SJSA1 (cell line): Measurements from ENCODE around the gene GDPD3. TPM values are rescaled to one million over a fixed set of nuclear protein-coding genes. Genes with fewer than 3 reads are reported as not detected.

ENCODE experiments used
- DNase-seq, 2 experiments: peaks; one replicate each; pipeline ENCODE4 v3.0.0-alpha.2; 2015 to 2020; ENCODE audit warnings: low spot score in 2 of 2, low read depth in 1 of 2
- H3K27ac ChIP-seq: fragments of 250-450 bp; sonication (Bioruptor Pico); 2 replicates; pipeline ENCODE4 v1.5.1; 2020; ENCODE audit warnings: mild to moderate bottlenecking, moderate library complexity
- H3K27me3 ChIP-seq: fragments of 250-450 bp; sonication (Bioruptor Pico); replicated peaks from 2 replicates; pipeline ENCODE4 v1.5.1; 2020; ENCODE audit warnings: mild to moderate bottlenecking, moderate library complexity
- H3K36me3 ChIP-seq: fragments of 250-450 bp; sonication (Bioruptor Pico); 2 replicates; pipeline ENCODE4 v1.5.1; 2020; ENCODE audit warnings: mild to moderate bottlenecking
- H3K4me1 ChIP-seq: fragments of 250-450 bp; sonication (Bioruptor Pico); replicated peaks from 2 replicates; pipeline ENCODE4 v1.6.1; 2021; ENCODE audit warnings: mild to moderate bottlenecking
- H3K4me3 ChIP-seq: fragments of 250-450 bp; sonication (Bioruptor Pico); 2 replicates; pipeline ENCODE4 v1.5.1; 2020; ENCODE audit warnings: mild to moderate bottlenecking
- H3K9me3 ChIP-seq: fragments of 250-450 bp; sonication (Bioruptor Pico); replicated peaks from 2 replicates; pipeline ENCODE4 v1.5.1; 2020; ENCODE audit warnings: mild to moderate bottlenecking
- total RNA-seq: library from RNA; depleted of rRNA; stranded (reverse); fragments of >200 nt; shearing (Covaris generic); gene quantifications from 2 replicates; pipeline ENCODE4 v1.2.3, GENCODE V29; 2014; rRNA removed

Gene GDPD3, protein sequence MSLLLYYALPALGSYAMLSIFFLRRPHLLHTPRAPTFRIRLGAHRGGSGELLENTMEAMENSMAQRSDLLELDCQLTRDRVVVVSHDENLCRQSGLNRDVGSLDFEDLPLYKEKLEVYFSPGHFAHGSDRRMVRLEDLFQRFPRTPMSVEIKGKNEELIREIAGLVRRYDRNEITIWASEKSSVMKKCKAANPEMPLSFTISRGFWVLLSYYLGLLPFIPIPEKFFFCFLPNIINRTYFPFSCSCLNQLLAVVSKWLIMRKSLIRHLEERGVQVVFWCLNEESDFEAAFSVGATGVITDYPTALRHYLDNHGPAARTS
- total RNA-seq = 0.50 TPM in 1 of 2 replicates, not detected in the other

DNA sequence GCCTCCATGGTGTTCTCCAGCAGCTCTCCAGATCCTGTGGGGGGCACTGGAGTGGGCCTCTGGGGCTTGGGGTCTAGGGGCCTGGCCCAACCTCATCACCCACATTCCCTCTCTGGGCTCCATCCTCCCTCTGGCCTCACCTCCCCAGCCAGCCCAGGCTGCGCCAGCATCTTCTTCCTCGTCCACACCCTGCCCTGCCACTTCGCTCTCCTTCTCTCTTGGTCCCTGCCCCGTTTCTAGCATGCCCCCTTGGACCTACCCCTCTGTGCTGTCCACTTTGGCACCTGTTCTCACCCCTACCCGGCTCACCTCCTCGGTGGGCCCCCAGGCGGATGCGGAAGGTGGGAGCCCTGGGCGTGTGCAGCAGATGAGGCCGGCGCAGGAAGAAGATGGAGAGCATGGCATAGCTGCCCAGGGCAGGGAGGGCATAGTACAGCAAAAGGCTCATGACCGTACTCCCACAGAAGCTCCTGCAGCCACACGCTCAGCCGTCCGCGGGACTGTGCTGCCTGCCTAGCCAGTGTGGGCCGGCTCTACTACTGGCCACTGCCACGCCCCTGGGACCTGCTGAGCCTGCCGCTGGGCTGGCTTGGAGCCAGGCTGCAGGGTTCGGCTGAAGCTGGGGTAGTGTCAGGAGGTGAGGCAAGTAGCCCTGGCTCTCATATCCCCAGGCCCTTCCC, at the start of gene GDPD3:
Gene GDPD3 (minus strand): TSS at position 507 of the 680 bp plus-strand sequence. CDS start 59 bp downstream, at position 448.
- no peak within 1 kb of the TSS for H3K27ac ChIP-seq
- DNase-seq = no peak
- peaks cover 17% of the 10 kb centered on the region; the same call in 1 of the 2 replicates for H3K36me3 ChIP-seq
- no peaks in the 10 kb centered on the region for H3K27me3 ChIP-seq
- H3K4me1 ChIP-seq = no peaks in the 10 kb centered on the region
- no peak within 1 kb of the TSS for H3K4me3 ChIP-seq
- H3K9me3 ChIP-seq = no peaks in the 10 kb centered on the region

DNA sequence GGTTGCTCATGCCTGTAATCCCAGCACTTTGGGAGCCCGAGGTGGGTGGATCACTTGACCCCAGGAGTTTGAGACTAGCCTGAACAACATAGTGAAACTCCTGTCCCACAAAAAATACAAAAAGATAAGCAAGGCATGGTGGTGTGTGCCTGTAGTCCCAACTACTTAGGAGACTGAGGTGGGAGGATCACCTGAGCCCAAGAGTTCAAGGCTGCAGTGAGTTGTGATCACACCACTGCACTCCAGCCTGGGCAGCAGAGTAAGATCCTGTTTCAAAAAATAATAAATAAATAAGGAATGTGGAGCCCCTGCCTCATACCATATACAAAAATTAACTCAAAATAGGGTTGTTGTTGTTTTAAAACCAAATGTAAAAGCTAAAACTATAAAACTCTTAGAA, 43.9 kb upstream of the GDPD3 start:
- DNase-seq = no peak
- Histone ChIP-seq H3K4me1 (no peaks in the 10 kb centered on the region), H3K27ac (no peak overlapping the region), H3K4me3 (no peak overlapping the region), H3K36me3 (no peaks in the 10 kb centered on the region), H3K9me3 (no peaks in the 10 kb centered on the region), H3K27me3 (no peaks in the 10 kb centered on the region)

DNA sequence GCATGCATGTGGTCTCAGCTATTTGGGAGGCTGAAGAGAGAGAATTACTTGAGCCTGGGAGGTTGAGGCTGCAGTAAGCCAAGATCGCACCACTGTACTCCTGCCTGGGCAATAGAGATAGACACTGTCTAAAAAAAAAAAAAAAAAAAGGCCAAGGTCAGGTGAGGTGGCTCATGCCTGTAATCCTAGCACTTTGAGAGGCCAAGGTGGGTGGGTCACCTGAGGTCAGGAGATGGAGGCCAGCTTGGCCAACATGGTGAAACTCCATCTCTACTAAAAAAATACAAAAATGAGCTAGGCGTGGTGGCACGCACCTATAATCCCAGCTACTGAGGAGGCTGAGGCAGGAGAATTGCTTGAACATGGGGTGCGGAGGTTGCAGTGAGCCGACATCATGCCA, 41.9 kb upstream of the GDPD3 start:
- Histone ChIP-seq H3K36me3 (no peaks in the 10 kb centered on the region), H3K27ac (no peak overlapping the region), H3K4me3 (no peak overlapping the region), H3K9me3 (no peaks in the 10 kb centered on the region), H3K27me3 (no peaks in the 10 kb centered on the region), H3K4me1 (no peaks in the 10 kb centered on the region)
- DNase-seq = no peak

DNA sequence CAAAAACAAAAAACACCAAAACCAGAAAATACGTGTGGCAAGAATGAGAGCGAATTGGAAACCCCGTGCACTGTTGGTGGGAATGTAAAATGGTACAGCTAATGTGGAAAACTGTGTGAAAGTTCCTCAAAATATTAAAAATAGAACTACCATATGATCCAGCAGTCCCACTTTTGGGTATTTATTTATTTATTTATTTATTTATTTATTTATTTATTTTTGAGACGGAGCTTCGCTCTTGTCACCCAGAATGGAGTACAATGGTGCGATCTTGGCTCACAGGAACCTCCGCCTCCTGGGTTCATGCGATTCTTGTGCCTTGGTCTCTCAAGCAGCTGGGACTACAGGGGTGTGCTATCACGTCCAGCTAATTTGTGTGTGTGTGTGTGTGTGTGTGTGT, 39.2 kb upstream of the GDPD3 start:
- no peaks in the 10 kb centered on the region for H3K36me3 ChIP-seq
- H3K9me3 ChIP-seq = peaks cover 14% of the 10 kb centered on the region
- no peaks in the 10 kb centered on the region for H3K27me3 ChIP-seq
- H3K4me3 ChIP-seq = no peak overlapping the region
- H3K27ac ChIP-seq = no peak overlapping the region
- no peaks in the 10 kb centered on the region for H3K4me1 ChIP-seq
- no peak for DNase-seq

DNA sequence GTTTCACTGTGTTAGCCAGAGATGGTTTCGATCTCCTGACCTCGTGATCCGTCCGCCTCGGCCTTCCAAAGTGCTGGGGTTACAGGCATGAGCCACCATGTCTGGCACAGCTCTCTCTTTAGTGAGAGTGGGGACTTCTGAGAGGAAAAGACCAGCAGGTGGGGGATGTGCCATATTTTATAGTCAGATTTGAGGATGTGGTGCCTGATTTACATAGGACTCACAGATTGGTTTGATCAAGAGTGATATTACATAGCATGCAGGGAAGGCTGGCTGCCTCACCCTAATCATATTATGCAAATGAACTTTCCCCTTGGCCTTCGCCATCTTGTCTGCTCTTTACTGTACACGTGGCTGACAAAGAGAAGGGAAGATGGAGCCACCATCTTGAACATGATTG, 37.8 kb upstream of the GDPD3 start:
- no peaks in the 10 kb centered on the region for H3K36me3 ChIP-seq

DNA sequence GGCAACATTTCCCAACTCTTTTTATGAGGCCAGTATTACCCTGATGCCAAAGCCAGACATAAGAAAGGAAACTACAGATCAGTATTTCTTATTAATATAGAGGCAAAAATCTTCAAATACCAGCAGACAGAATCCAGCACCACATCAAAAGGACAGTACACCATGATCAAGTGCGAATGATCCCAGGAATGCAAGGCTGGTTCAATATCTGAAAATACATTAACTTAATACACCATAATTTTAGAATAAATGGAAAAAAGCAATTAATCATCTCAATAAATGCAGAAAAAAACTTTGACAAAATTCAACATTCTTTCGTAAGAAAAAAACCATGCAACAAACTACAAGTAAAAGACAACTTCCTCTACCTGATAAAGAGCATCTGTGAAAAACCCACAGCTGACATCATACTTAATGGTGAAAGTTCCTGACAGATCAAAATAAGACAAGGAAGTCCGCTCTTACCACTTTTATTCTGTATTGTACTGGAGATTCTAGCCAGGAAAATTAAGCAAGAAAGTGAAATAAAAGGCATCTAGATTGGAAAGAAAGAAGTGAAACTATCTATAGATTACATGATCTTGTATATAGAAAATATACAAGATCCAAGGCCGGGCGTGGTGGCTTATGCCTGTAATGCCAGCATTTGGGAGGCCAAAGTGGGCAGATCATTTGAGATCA, 36.1 kb upstream of the GDPD3 start:
- Histone ChIP-seq H3K27ac (no peak overlapping the region), H3K4me3 (no peak overlapping the region), H3K4me1 (no peaks in the 10 kb centered on the region), H3K9me3 (peaks cover 14% of the 10 kb centered on the region), H3K27me3 (no peaks in the 10 kb centered on the region), H3K36me3 (no peaks in the 10 kb centered on the region)
- no peak for DNase-seq

More for the DNA sequence above, 37.8 kb upstream of the GDPD3 start:
- Histone ChIP-seq H3K27ac (no peak overlapping the region), H3K27me3 (no peaks in the 10 kb centered on the region), H3K4me3 (no peak overlapping the region), H3K9me3 (peaks cover 14% of the 10 kb centered on the region), H3K4me1 (no peaks in the 10 kb centered on the region)
- DNase-seq = no peak

DNA sequence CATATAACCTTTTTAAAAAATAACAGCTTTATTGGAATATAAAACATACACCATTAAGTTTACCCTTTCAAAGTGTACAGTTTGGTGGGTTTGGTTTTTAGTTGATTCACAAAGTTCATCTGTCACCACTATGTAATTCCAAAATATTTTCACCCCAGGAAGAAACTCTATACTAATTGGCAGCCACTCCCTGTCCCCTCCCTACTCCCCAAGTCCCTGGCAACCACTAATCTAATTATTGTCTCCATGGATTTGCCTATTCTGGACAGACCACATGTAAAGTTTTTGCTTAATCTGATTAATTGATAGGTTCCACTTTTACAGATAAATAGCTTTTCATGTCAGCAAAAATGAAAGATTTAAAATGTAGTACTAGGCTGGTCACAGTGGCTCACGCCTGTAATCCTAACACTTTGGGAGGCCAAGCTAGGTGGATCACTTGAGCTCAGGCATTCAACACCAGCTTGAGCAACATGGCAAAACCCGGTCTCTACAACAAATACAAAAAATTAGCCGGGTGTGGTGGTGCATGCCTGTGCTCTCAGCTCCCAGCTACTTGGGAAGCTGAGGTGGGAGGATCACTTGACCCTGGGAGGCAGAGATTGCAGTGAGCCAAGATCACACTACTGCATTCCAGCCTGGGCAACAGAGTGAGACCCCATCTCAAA, 34.6 kb upstream of the GDPD3 start:
- Histone ChIP-seq H3K4me1 (no peaks in the 10 kb centered on the region), H3K27ac (no peak overlapping the region), H3K4me3 (no peak overlapping the region), H3K27me3 (no peaks in the 10 kb centered on the region), H3K36me3 (no peaks in the 10 kb centered on the region), H3K9me3 (peaks cover 14% of the 10 kb centered on the region)
- no peak for DNase-seq

DNA sequence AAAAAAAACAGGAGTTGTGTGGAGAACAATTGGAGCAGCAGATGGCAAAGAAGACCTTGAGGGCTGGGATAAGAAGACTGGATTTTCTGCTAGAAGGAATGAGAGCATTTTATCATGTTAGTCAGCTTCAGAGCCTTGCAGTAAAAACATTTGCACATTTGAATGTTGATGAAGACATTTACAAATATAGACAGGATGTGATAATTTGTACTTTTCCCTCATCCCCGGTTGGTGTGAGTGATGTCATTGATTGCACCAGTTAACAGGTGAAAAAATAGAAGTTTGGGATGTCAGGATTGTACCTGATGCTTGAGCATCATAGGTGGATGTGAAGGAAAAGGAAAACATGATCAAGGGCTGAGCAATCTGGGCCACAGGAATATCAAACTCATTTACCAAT, 32.3 kb upstream of the GDPD3 start:
- H3K27ac ChIP-seq = no peak overlapping the region
- H3K9me3 ChIP-seq = peaks cover 14% of the 10 kb centered on the region
- H3K4me1 ChIP-seq = no peaks in the 10 kb centered on the region
- H3K36me3 ChIP-seq = no peaks in the 10 kb centered on the region
- no peak overlapping the region for H3K4me3 ChIP-seq
- DNase-seq = no peak
- H3K27me3 ChIP-seq = no peaks in the 10 kb centered on the region

DNA sequence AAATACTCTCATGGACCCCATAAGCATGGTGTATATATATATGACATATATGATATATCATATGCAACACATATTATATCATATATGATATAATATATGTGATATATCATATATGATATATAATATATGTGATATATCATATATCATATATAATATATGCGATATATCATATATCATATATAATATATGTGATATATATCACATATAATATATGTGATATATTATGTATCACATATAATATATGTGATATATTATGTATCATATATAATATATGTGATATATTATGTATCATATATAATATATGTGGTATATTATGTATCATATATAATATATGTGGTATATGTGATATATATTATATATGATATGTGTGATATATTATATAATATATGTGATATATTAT, 31.6 kb upstream of the GDPD3 start:
- Histone ChIP-seq H3K36me3 (no peaks in the 10 kb centered on the region), H3K27ac (no peak overlapping the region), H3K27me3 (no peaks in the 10 kb centered on the region), H3K9me3 (peaks cover 14% of the 10 kb centered on the region), H3K4me1 (no peaks in the 10 kb centered on the region), H3K4me3 (no peak overlapping the region)
- no peak for DNase-seq

DNA sequence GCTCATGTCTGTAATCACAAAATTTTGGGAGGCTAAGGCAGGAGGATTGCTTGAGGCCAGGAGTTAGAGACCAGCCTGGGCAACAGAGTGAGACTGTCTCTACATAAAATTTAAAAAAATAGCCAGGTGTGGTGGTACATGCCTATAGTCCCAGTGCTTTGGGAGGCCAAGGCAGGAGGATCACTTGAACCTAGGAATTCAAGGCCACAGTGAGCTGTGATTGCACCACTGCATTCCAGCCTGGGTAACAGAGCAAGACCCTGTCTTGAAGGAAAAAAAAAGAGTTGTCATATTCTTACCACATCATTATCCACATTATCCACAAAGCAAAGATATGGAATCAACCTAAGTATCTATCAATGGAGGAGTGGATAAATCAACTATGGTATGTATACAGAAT, 30.7 kb upstream of the GDPD3 start:
- Histone ChIP-seq H3K4me1 (no peaks in the 10 kb centered on the region), H3K27ac (no peak overlapping the region), H3K27me3 (no peaks in the 10 kb centered on the region), H3K9me3 (peaks cover 5% of the 10 kb centered on the region), H3K36me3 (no peaks in the 10 kb centered on the region), H3K4me3 (no peak overlapping the region)
- no peak for DNase-seq

DNA sequence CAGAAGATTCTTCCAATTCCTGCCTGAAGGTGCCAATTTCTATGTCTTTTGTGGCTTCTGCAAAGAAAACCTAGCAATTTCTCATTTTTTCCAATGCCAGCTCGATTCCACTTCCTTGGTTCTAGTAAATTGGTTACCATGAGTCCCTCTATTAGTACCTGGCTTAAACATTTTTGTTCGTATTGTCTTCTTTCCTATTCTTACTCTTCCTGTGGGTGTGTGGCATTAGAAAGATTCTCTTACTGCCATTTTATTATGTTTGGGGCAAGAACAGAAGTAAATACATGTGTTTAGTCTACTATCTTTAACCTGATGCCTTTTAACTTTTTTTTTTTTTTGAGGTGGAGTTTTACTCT, 30.0 kb upstream of the GDPD3 start:
- H3K27ac ChIP-seq = no peak overlapping the region

DNA sequence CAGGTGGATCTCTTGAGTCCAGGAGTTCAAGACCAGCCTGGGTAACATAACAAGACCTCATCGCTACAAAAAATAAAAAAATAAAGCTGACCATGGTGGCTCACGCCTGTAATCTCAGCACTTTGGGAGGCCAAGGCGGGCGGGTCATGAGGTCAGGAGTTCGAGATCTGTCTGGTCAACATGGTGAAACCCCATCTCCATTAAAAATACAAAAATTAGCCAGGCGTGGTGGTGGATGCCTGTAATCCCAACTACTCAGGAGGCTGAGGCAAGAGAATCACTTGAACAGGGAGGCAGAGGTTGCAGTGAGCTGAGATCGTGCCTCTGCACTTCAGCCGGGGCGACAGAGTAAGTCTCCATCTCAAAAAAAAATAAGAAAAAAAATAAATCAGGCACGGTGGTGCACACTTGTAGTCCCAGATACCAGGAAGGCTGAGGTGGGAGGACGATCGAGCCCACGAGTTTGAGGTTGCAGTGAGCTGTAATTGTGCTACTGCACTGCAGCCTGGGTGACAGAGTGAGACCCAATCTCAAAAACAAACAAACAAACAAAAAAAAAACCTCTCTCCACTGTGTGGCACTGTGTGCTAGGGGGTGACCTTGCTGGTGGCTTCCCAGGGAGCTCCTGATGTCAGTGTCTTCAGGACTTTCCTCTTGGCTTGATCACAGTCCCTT, 29.5 kb upstream of the GDPD3 start:
- Histone ChIP-seq H3K27ac (no peak overlapping the region), H3K4me3 (no peak overlapping the region), H3K9me3 (no peaks in the 10 kb centered on the region), H3K27me3 (no peaks in the 10 kb centered on the region), H3K36me3 (no peaks in the 10 kb centered on the region), H3K4me1 (no peaks in the 10 kb centered on the region)
- no peak for DNase-seq

More for the DNA sequence above, 30.0 kb upstream of the GDPD3 start:
- Histone ChIP-seq H3K27me3 (no peaks in the 10 kb centered on the region), H3K9me3 (no peaks in the 10 kb centered on the region; the same call in 1 of the 2 replicates), H3K4me1 (no peaks in the 10 kb centered on the region), H3K4me3 (no peak overlapping the region), H3K36me3 (no peaks in the 10 kb centered on the region)
- DNase-seq = no peak

DNA sequence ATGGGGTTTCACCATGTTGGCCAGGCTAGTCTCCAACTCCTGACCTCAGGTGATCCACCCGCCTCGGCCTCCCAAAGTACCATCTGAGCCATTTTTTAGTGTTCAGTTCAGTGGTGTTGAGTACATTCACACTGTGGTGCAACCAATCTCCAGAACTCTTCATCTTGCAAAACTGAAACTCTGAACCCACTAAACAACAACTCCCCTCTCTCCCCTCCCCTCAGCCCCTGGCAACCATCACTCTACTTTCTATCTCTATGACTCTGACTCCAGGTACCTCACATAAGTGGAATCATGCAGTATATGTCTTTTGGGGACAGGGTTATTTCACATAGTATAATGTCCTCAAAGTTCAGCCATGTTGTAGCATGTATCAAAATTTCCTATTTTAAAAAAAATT, 28.4 kb upstream of the GDPD3 start:
- Histone ChIP-seq H3K4me1 (no peaks in the 10 kb centered on the region), H3K4me3 (no peak overlapping the region), H3K27me3 (no peaks in the 10 kb centered on the region), H3K27ac (no peak overlapping the region), H3K36me3 (no peaks in the 10 kb centered on the region), H3K9me3 (no peaks in the 10 kb centered on the region)
- DNase-seq = no peak
